Measurements from ENCODE around the gene ADAMTS9.
A peak's percentile ranks its signal among the peaks of the same experiment; 100 is the strongest.

- TF ChIP-seq EZH2 (IDR thresholded peaks at IDR 0.05; ENCODE audit: borderline replicate concordance, insufficient read depth, low read depth, low read length, poor library complexity, severe bottlenecking): no peak
- TF ChIP-seq CTCF (IDR thresholded peaks at IDR 0.05): peak; percentile 36
Observed at GRCh38 chr3:64530434-64531049, 157.3 kb downstream of the ADAMTS9 start.

Data from B cell (primary cell).